ENCODE measurements around the gene TSHZ1.

DNA sequence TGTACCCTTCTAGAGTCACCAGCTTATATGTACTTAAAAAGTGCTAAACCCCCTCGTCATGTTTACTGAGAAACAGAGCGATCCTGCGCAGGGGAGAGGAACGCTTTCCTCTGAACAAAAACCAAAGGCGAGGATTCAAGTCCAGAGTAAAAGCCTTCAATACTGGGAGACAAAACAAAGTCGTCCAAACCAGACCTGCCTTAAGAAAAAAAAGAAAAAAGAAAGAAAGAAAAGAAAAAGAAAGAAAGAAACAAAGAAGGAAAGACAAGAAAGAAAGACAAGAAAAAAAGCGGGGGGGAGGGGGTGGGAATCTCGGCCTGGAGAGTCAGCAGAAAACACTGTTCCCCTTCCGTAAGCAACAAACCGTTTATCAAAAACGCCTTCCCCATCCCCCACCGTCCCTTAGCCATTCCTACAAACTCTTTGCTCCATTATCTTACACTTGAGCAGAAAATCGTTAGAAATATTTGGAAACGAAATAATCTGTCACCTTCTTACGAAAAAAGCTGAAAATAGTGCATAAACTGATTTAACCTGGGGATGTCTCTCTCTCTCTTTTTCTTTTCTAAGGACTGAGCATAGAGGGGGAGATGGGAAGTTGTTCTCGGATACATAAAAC, 5.0 kb upstream of the TSHZ1 start:
- no peak for TF ChIP-seq CTCF (conservative IDR thresholded peaks at IDR 0.05)
- TF ChIP-seq EZH2 (IDR thresholded peaks at IDR 0.05; ENCODE audit: low read depth): no peak

Data from PC-9 (cell line).